ENCODE results near the gene KRTDAP. TPM values are rescaled to one million over a fixed set of nuclear protein-coding genes. Genes with fewer than 3 reads are reported as not detected.
"Not testable (repeated sequence)": the region's sequence is repeated elsewhere in the genome, so short reads cannot be mapped to it uniquely, and the experiment has no call there.

Gene KRTDAP
- total and polyA plus RNA-seq, 9 of the 15 experiments (the other 6 are each of a cell fraction or from before 2014, with no cell fraction given) = not detected

- Histone ChIP-seq H2AFZ (ENCODE audit: low read depth, low read length) (no peak overlapping the region), H3K79me2 (ENCODE audit: control insufficient read depth, insufficient read depth, low read length) (no peaks in the 10 kb centered on the region), H3K27me3 (ENCODE audit: control insufficient read depth in 2 of 2, insufficient read depth in 2 of 2, low read length in 2 of 2) (peaks cover 46 to 55% of the 10 kb centered on the region in 2 experiments), H3K36me3 (ENCODE audit: control insufficient read depth, insufficient read depth, low read length) (no peaks in the 10 kb centered on the region), H3K9ac (ENCODE audit: insufficient read depth in 1 of 2, low read depth in 2 of 2, low read length in 2 of 2) (no peak overlapping the region), H4K20me1 (replicated peaks; ENCODE audit: control insufficient read depth, insufficient read depth, low read length) (no peaks in the 10 kb centered on the region), H3K4me2 (ENCODE audit: insufficient read depth, low read length) (no peak overlapping the region), H3K4me1 (replicated peaks in 1 of 2; ENCODE audit: control insufficient read depth in 2 of 2, insufficient read depth in 2 of 2, low read length in 2 of 2) (no peaks in the 10 kb centered on the region), H3K9me1 (ENCODE audit: control insufficient read depth, insufficient read depth, low read length) (no peaks in the 10 kb centered on the region), H3K4me3 (no peak overlapping the region), H3K27ac (ENCODE audit: extremely low read depth, low read depth, low read length) (no peak overlapping the region), H3K9me3 (replicated peaks; ENCODE audit: control insufficient read depth, insufficient read depth, low read depth, low read length) (no peaks in the 10 kb centered on the region)
- intact Hi-C loops (cut with micrococcal nuclease) (no loop called here), in situ Hi-C loops (cut with MboI) (loop anchor here (10.0 kb wide), 1 partner anchor 188 kb away; no protein-coding TSS in a partner anchor)
- no peak for FAIRE-seq
- TF ChIP-seq KLF1 (tag; IDR thresholded peaks at IDR 0.05) (no peak), RAD21 (CRISPR knock-in tag; conservative IDR thresholded peaks at IDR 0.05 in 1 of 2, IDR thresholded peaks at IDR 0.05 in 1 of 2) (peak in 1 of 2 experiments; percentile 16; a peak in 1 of 4 replicates), ZNF263 (CRISPR knock-in tag; IDR thresholded peaks at IDR 0.05; ENCODE audit: borderline replicate concordance) (peak; percentile 46; the same call in 1 of the 2 replicates), MAFG (tag; conservative IDR thresholded peaks at IDR 0.05) (0 out of 2 replicates have a peak, but pooled peaks have one; percentile 9), ZNF316 (IDR thresholded peaks at IDR 0.05) (no peak), REST (IDR thresholded peaks at IDR 0.05; ENCODE audit: borderline replicate concordance) (0 out of 2 replicates have a peak, but pooled peaks have one; percentile 6), REST (CRISPR knock-in tag; IDR thresholded peaks at IDR 0.05; ENCODE audit: low read depth) (no peak), NFIC (IDR thresholded peaks at IDR 0.05) (peak; percentile 30; the same call in 1 of the 2 replicates)
- 3% methylated on average over 6 of the region's 6 CpGs for WGBS (ENCODE audit: insufficient coverage, low coverage, missing lambda C conversion rate)
- BruUV-seq (replicated peaks) = no TSS peak
- no peak for DNase-seq (ENCODE audit: extremely low read depth in 1 of 4, low spot score in 3 of 4)
- POLR2A ChIA-PET = interaction anchor here (0.6 kb wide), 2 partner anchors 39 to 272 kb away, joined by 3 read pairs; no protein-coding TSS in a partner anchor
- ATAC-seq = no peak
- CTCF ChIA-PET (ENCODE audit: low intra/inter-chr PET ratio) = no interaction called here
Measured at GRCh38 chr19:35462476-35462953, 27.7 kb downstream of the KRTDAP start.

GRCh38 chr19:35461788-35462187 lies 28.5 kb downstream of the KRTDAP start:
- H3K36me3 ChIP-seq (ENCODE audit: control insufficient read depth, insufficient read depth, low read length); H3K27ac ChIP-seq (ENCODE audit: extremely low read depth, low read depth, low read length); BruUV-seq (replicated peaks); H3K79me2 ChIP-seq (ENCODE audit: control insufficient read depth, insufficient read depth, low read length); H2AFZ ChIP-seq (ENCODE audit: low read depth, low read length); H3K4me3 ChIP-seq; intact Hi-C loops (cut with micrococcal nuclease); DNase-seq (ENCODE audit: extremely low read depth in 1 of 4, low spot score in 3 of 4); H3K9me3 ChIP-seq (replicated peaks; ENCODE audit: control insufficient read depth, insufficient read depth, low read depth, low read length); H3K4me1 ChIP-seq (replicated peaks in 1 of 2; ENCODE audit: control insufficient read depth in 2 of 2, insufficient read depth in 2 of 2, low read length in 2 of 2); CTCF ChIA-PET (ENCODE audit: low intra/inter-chr PET ratio); H3K9ac ChIP-seq (ENCODE audit: insufficient read depth in 1 of 2, low read depth in 2 of 2, low read length in 2 of 2); H3K9me1 ChIP-seq (ENCODE audit: control insufficient read depth, insufficient read depth, low read length); H4K20me1 ChIP-seq (replicated peaks; ENCODE audit: control insufficient read depth, insufficient read depth, low read length); H3K4me2 ChIP-seq (ENCODE audit: insufficient read depth, low read length); FAIRE-seq; ATAC-seq: not testable (repeated sequence)
- in situ Hi-C loops (cut with MboI) = loop anchor here (10.0 kb wide), 1 partner anchor 187 kb away; no protein-coding TSS in a partner anchor
- H3K27me3 ChIP-seq (ENCODE audit: control insufficient read depth in 2 of 2, insufficient read depth in 2 of 2, low read length in 2 of 2) = peaks cover 41 to 47% of the 10 kb centered on the region in 2 experiments
- POLR2A ChIA-PET = interaction anchor here (0.6 kb wide), 2 partner anchors 40 to 318 kb away, joined by 3 read pairs; no protein-coding TSS in a partner anchor

Data from K562 (cell line).